Activated CD4-positive, CD25-positive, alpha-beta regulatory T cell treated with anti-CD3 and anti-CD28 coated beads, Interleukin-2, amount 50 U/mL, for 16 hours (primary cell): ENCODE data around the gene HOXA2.

Source experiments
- DNase-seq: peaks from one replicate; pipeline ENCODE4 v3.0.0-alpha.2; 2020; ENCODE audit warnings: low read depth, low spot score

Gene HOXA2

DNA sequence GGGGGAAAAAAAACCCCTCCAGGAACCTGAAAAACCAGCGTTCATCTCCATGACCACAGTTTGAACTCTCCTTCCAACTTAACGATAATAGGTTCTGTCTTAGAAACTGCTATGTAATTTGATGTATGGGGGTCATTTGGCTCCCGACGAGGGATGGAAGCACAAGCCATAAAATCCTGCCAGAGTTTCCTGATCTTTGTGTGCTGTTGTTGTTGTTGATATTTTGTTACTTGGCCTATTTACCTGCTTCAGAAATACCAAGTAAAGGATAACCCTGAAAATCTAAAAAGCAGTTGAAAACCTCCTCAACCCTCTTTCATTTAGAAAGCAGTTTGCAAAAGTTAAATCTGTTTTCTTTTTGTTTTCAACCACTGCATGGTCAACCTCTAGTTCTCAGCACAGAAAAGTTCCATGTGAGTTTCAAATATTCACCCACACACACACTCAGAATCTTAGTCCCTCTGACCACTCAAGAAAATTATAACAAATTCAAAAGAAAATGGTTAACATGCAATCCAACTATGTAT, 9.3 kb upstream of the HOXA2 start:
- DNase-seq: no peak

- no peak for DNase-seq
These were observed 8.7 kb upstream of the HOXA2 start for GRCh38 chr7:27111042-27111750.

GRCh38 chr7:27110186-27111031, 7.9 kb upstream of the HOXA2 start:
- DNase-seq: no peak

DNA sequence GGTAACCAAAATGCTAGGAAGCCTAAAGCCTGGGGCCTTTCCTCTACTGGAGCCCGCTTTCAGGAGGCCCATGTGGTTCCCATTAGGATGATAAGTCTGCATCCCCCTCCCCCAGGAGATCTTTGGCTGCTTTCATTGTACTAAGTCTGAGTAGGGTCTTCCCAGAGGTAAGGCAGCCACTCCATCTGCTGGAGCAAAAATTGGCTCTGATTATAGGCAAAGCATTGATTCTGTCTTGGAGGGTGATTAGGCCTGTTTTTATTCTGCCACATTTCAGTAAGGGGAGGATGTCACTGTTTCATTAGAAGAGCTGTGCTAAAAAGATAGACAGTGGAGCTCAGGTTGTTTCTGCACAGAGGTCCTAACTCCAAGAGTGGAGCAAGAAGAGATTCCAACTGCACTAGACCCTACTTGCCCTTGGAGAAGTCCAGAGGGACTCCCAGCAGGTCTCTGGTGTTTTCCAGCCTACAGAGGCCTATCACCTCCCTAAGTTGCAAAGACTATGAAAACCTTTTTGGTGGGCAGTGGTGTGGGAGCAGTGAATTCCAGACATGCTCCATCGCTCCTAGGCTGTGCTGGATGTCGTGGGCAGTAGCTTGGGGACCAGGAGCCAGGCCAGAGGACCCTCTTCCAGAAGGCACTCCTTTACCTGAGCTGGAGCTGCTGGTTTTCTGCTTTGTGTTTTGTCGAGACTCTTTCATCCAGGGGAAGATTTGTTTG, 7.1 kb upstream of the HOXA2 start:
- no peak for DNase-seq

DNA sequence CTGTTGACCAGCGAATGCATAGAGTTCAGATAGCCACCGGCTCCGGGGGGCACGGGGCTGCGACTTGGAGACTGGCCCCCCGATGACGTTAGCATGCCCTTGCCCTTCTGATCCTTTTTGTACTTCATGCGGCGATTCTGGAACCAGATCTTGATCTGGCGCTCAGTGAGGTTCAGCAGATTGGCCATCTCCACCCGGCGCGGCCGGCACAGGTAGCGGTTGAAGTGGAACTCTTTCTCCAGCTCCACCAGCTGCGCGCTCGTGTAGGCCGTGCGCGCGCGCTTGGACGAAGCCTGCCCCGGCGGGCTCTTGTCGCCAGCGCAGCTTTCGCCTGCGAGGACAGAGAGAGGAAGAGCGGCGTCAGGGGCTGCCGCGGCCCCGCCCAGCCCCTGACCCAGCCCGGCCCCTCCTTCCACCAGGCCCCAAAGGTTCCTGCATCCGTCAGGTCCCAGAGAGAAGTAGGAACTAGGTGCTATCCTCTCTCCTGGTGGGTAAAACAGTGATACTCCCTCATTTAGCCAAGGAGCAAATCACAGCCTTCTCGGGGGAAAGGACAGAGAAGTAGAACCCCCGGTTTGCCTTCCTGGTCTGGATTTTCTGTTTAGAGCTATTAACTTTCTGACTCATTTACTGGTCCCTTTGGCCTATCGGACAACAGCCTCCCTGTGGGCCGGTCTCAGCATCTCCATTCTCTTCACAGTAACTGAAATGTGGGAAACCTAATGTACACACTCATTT, 6.1 kb upstream of the HOXA2 start:
- no peak for DNase-seq

GRCh38 chr7:27107391-27108381, 5.2 kb upstream of the HOXA2 start:
- DNase-seq: no peak

GRCh38 chr7:27106901-27107240, 4.4 kb upstream of the HOXA2 start:
- no peak for DNase-seq

- no peak for DNase-seq
These were observed 3.9 kb upstream of the HOXA2 start for GRCh38 chr7:27106181-27106900.

GRCh38 chr7:27105301-27106031, 3.0 kb upstream of the HOXA2 start:
- DNase-seq: no peak

DNA sequence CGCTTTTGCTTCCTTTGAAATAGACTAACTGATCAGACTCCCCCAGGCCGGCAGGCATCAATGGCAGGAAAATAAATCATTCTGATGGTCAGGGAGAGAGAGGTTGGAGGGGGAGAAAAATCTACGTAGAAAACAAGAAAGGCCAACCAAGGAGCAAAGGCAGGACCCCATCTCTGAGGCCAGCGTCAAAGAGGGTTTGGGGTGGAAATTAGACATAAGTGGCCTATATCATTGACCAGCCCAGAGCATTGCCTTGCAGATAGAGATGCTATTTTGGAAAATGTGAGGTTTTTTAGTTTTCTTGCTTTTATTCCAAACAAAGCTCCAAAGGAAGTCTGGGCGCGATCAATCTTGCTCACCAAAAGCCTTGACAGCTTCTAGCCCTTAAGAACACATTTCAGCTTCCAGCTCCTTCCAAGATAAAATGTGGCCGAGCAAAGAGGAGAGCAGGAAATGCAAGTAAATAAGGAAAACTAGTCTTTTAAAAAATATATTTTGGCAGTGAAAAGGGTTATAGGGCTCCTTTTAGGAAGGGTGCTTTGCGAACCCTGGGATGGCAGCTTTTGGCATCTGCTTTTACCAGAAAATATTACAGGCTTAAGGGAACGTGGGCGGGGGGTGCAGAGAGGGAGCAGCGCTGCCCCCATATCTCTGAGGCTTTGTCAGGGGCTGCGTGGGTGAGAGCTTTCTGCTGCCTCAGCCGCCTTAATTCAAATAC, 2.0 kb upstream of the HOXA2 start:
- DNase-seq: no peak

DNA sequence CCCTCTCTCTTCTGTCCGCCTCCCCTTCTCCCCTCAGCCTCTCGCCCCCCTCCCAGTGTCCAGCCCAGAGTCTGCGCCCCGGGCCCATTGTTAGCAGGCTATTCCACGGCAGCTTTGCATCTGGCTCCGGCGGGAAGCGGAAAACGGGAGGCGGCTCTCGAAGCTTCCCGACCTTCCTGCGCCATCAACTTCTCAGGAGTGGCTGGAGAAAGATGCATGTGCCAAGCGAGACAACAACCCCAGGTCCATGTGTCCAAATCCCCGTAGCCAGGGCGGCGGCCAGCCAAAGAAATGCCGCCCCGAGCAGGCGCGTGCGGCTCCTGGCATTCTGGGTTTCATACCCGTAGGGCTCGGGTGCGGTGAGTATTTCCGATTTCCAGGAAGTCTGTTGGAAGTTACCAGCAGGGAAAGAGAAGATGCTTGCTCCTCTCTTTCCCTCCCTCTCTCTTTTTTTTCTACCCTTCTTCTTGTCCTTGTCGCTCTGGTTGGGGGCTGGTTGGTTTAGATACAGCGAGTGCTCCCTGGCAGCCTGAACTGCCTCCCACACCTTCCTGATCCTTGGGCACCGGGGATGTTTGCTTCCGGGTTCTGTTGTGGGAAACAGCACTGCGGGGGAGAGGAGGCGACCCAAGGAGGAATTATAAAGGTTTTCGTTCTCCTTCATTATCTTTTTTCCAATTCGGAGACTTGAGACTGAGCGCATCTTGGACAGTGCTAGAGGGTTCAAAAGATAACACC, 1.2 kb upstream of the HOXA2 start:
- DNase-seq: no peak

- DNase-seq: no peak
These were observed 414 bp downstream of the HOXA2 start for GRCh38 chr7:27101957-27102580.

DNA sequence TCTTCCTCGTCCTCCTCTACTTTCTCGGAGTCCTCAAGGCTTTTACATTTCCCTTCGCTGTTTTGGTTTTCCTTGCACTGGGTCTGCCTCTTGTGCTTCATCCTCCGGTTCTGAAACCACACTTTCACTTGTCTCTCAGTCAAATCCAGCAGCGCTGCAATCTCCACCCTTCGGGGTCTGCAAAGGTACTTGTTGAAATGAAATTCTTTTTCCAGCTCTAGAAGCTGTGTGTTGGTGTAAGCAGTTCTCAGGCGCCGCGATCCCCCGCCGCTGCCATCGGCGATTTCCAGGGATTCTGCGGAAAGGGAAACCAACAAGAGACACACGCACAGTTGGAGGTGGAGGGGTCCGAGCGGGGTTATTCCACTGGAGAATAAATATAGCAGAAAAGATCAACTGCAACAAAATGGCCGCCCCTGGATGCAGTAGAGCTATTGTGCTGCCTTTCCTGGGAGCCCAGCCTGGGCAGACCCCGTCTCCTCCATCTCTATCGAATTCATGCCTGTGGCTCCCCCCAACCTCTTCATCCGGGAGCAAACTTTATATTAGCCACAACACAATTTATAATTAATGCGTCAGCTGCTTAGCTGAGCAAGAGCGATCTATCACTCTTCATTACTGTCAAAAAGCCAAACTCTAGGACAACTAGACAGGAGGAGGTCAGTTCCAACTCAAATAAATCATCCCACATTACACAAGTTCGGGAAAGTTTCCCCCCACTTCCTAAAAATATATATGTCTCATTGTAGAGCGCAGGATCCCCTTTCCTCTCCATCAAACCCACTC, 1.1 kb downstream of the HOXA2 start:
- DNase-seq: no peak

GRCh38 chr7:27100694-27101170, 1.8 kb downstream of the HOXA2 start:
- no peak for DNase-seq

GRCh38 chr7:27099453-27100370, 2.8 kb downstream of the HOXA2 start:
- DNase-seq: no peak
